ENCODE measurements around the gene LYAR. TPM values are rescaled to one million over a fixed set of nuclear protein-coding genes. Genes with fewer than 3 reads are reported as not detected.

The LYAR gene, protein sequence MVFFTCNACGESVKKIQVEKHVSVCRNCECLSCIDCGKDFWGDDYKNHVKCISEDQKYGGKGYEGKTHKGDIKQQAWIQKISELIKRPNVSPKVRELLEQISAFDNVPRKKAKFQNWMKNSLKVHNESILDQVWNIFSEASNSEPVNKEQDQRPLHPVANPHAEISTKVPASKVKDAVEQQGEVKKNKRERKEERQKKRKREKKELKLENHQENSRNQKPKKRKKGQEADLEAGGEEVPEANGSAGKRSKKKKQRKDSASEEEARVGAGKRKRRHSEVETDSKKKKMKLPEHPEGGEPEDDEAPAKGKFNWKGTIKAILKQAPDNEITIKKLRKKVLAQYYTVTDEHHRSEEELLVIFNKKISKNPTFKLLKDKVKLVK
- total RNA-seq, result 16.1 TPM

GRCh38 chr4:4289941-4290850 is at the start of gene LYAR, which contains the start of gene ZBTB49:
TSS of gene LYAR (minus strand) at chr4:4290154. CDS start at chr4:4283742, 6,412 bp downstream.
TSS of gene ZBTB49 (plus strand) at chr4:4290251. CDS start at chr4:4299946, 9,695 bp downstream.
- peak; percentile 98 for ATAC-seq

GRCh38 chr4:4339504-4340085 is 49.6 kb upstream of the LYAR start:
- ATAC-seq, result no peak

GRCh38 chr4:4338210-4339001 is 48.5 kb upstream of the LYAR start:
- no peak for ATAC-seq

GRCh38 chr4:4334798-4335520 is 45.0 kb upstream of the LYAR start:
- ATAC-seq, result peak; percentile 59

DNA sequence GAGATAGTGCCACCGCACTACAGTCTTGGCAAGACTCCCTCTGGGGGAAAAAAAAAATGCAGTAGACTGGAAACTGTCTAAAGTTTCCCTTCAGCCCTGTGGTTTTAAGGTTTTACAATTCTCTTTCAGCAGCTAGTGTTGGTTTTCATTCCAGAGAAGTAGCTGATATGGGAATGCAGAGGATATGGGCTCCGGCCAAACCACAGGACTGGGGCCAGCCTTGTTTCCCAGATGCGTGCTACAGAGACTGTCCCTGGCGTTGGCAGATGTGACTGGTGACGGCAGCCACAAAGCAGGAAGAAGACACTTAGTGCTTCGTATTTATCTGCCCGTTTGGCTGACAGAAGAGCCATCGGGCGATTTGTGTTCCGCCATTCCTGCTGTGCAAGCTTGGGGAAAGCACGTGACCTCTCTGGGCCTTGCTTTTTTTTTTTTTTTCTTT is 43.3 kb upstream of the LYAR start:
- ATAC-seq, result peak; percentile 45

DNA sequence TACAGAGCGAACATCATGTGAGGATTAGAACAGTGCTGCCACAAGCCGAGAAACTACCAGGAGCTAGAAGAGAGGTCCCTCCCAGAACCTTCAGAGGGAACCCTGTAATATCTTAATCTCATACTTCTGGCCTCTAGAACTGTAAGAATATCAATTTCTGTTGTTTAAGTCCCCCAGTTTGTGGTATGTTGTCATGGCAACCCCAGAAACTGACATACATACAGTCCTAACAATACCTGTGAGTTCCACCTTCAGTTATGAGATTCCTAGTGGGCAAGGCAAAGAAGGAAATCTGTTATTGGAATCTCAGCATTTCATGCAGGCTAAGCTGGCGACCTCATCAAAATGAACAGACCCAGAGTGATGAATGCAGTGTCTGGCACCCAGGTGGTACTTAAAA is 42.6 kb upstream of the LYAR start:
- no peak for ATAC-seq

- ATAC-seq, result no peak
These were observed 40.8 kb upstream of the LYAR start for GRCh38 chr4:4330794-4331193.

- no peak for ATAC-seq
These were observed 39.5 kb upstream of the LYAR start for GRCh38 chr4:4329496-4329895.

DNA sequence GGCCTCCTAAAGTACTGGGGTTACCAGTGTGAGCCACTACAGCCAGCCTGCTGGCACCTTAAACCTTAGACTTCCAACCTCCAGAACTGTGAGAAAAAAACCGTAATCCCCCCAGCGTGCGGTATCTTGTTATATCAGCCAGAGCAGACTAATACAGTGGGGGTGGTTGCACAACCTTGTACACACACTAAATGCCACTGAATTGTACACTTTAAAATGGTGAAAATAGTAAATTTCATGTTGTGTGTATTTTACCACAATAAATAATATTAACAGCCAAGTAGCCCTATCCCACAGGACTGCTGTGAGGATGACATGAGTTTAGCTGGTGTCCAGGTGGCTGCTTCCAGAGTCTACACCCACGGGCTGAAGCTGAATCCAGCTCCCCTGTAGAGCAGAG is 38.9 kb upstream of the LYAR start:
- no peak for ATAC-seq

DNA sequence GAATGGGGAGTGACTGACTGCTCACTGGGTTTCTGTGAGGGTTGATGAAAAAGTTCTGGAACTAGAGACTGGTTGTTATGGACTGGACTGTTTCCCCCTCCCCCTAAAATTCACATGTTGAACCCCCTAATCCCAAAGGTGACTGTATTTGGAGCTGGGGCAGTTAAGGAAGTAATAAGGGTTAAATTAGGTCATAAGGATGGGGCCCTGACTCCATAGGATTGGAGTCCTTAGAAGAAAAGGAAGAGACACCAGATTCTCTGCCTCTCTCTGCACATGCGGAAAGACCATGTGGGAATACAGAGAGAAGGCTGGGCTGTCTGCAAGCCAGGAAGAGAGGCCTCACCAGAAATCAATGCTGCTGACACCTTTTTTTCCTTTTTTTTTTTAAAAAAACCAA is 38.3 kb upstream of the LYAR start:
- ATAC-seq, result no peak

DNA sequence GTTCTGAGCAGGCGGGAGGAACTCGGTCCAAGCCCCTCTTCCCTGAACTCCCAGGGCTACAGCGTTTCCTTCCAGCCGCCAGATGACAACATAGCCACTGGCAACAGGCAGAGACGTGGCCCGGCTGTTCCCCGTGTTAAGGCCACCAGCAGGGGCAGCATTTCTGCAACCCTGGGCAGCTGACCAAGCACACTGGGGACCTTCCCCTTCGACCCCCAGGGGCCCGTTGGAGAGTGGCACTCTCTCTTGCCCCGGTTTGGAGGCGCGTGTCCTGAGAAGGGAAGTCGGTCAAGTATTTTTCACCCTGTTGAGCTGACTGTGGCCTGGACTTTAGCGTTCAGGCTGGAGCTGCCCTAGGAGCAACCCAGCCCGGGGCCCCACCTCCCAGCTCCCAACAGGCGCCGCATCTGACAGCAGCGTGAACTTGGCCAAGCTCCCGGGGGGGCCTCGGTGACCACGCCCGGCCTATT is 37.7 kb upstream of the LYAR start:
- ATAC-seq, result no peak

DNA sequence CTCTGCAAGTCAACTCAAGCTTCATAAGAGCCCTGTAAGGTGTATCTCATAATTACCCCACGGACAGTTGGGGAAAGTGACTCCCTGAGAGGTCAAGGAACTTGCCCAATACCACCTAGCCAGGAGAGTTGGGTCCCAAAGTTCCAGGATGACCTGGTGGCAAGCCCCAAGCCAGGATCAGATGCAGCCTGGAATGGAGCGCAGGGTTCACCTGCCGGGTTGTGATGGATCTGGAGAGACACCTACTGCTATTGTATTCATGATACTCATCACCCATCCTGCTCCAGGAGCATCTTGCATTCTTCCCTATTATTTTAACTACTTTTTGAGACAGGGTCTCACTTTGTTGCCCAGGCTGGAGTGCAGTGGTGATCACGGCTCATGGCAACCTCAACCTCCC is 36.2 kb upstream of the LYAR start:
- no peak for ATAC-seq

DNA sequence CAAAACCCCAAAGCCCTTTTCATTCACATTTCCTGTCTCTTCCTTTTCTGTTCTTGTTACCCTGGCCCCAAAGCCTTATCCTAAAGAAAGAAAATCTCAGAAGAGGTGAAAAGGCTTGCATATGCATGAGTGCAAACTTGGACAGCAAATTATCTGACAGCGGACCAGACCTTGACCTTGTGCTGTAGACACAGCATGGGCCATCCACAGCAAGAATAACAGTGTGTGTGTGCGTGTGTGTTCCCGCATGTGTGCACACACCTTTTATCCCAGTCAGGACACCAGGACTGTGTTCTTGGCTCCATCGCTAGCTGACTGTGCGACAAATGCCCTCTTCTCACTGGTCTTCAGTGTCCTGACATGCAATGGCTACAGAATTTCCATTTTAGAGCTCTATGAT is 35.4 kb upstream of the LYAR start:
- ATAC-seq, result no peak

GRCh38 chr4:4323705-4324534 is 34.0 kb upstream of the LYAR start:
- no peak for ATAC-seq

GRCh38 chr4:4321951-4322688 is 32.2 kb upstream of the LYAR start:
- no peak for ATAC-seq

GRCh38 chr4:4320951-4321714 is 31.2 kb upstream of the LYAR start:
- ATAC-seq, result no peak

- ATAC-seq, result no peak
These were observed 30.6 kb upstream of the LYAR start for GRCh38 chr4:4320528-4320927.

DNA sequence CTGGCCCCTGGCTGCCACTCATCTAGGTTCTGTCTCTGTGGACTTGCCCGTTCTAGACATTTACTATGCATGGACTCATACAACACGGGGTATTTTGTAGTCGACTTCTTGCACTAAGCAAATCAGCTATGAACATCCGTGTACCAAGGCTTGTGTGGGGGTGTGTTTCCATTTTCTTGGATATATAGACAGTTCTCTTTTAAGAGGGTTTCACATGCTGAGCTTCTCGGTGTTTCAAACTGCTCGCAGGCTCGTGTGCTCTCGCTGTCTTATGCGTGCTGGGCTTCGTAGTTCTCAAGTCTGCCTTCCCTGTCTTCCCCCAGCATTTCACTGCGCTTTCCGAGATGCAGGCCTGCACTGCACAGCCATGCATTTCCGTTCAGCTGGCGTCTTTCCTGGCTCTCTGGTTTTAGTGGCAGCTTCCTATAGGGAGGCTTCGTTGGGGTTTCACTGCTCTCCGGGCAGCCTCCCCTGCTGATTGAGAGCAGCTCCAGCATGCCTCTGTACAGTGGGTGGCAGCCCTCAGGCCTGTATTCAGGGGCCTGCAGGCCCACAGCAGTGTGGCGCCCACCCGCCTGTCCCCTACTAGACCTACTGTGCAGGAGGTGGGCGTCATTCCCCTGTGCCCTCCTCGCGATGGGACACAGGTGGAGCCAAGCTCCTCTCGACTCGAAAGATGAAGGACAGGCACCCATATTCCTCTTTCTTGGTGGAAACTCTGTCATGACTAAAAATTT is 27.7 kb upstream of the LYAR start:
- no peak for ATAC-seq

Data from esophagus mucosa (tissue), 1 donor.